Endothelial cell of umbilical vein (primary cell): Measurements from ENCODE around the gene NPDC1. TPM values are rescaled to one million over a fixed set of nuclear protein-coding genes. Genes with fewer than 3 reads are reported as not detected.
A peak's percentile ranks its signal among the peaks of the same experiment; 100 is the strongest.

Source experiments
- BruUV-seq: library from RNA; stranded (reverse); fragments of 400-500 nt; replicated peaks from 2 replicates; lab custom pipeline; 2021; lab: Mats Ljungman, UMichigan
- CTCF ChIA-PET: fragments of 300-600, 350-600 bp; sonication (Branson Sonifier 250); formaldehyde crosslinking; loops from one replicate; lab custom pipeline; 2021; ENCODE audit warnings: antibody characterized with exemption, inconsistent platforms; lab: Charles Lee
- POLR2A ChIA-PET: fragments of 300-600, 350-600 bp; sonication (Branson Sonifier 250); formaldehyde crosslinking; loops from one replicate; lab custom pipeline; 2021; ENCODE audit warnings: antibody characterized with exemption, inconsistent platforms; lab: Charles Lee
- DNase-seq: peaks from one replicate; pipeline ENCODE4 v3.0.0-alpha.2; 2011; ENCODE audit warnings: low read depth, low spot score
- FAIRE-seq: peaks from 2 replicates; lab custom pipeline; 2011; peaks lifted over from hg19 to GRCh38; lab: Jason Lieb, UNC
- H2AFZ ChIP-seq: 2 replicates; pipeline ENCODE4 v1.6.0; 2012; ENCODE audit warnings: low read depth, low read length, control low read depth, inconsistent platforms
- H3K27ac ChIP-seq: 2 replicates; pipeline ENCODE4 v1.5.1; 2011; ENCODE audit warnings: low read depth, mild to moderate bottlenecking, control low read depth, low read length, moderate library complexity; ENCODE audit not compliant: insufficient read depth
- H3K27me3 ChIP-seq, 2 experiments: 2 replicates each; pipeline versions ENCODE4 v1.6.0 to v1.6.1; 2011; ENCODE audit warnings: low read length in 2 of 2, mixed read lengths in 1 of 2; ENCODE audit not compliant: control insufficient read depth in 2 of 2, insufficient read depth in 2 of 2
- H3K36me3 ChIP-seq, 2 experiments: 2 replicates in 1 of 2; 3 replicates in 1 of 2; pipeline ENCODE4 v1.5.1; 2011; ENCODE audit warnings: low read length in 2 of 2, mild to moderate bottlenecking in 1 of 2, moderate library complexity in 1 of 2; ENCODE audit not compliant: control insufficient read depth in 2 of 2, insufficient read depth in 2 of 2; ENCODE audit errors: extremely low read depth in 1 of 2
- H3K4me1 ChIP-seq: 3 replicates; pipeline ENCODE4 v1.5.1; 2011; ENCODE audit warnings: mild to moderate bottlenecking, low read length; ENCODE audit not compliant: control insufficient read depth, insufficient read depth; ENCODE audit errors: extremely low read depth
- H3K4me2 ChIP-seq: 2 replicates; pipeline ENCODE4 v1.6.1; 2011; ENCODE audit warnings: low read length, control low read depth, mixed read lengths; ENCODE audit not compliant: insufficient read depth
- H3K4me3 ChIP-seq, 3 experiments: fragments of 200-600 bp in 1 of 3; sonication (generic), shearing (Covaris generic) in 1 of 3; replicated peaks in 1 of 3; 2 replicates each; pipeline ENCODE4 v1.5.1; 2011 to 2016; ENCODE audit warnings: control low read depth in 3 of 3, low read length in 3 of 3, mild to moderate bottlenecking in 2 of 3, inconsistent platforms in 1 of 3, low read depth in 1 of 3, moderate library complexity in 1 of 3; ENCODE audit not compliant: insufficient read depth in 1 of 3
- H3K79me2 ChIP-seq: 2 replicates; pipeline ENCODE4 v1.6.0; 2012; ENCODE audit warnings: low read length, inconsistent platforms; ENCODE audit not compliant: control insufficient read depth, insufficient read depth
- H3K9ac ChIP-seq: replicated peaks from 2 replicates; pipeline ENCODE3; 2011; ENCODE audit warnings: low read length, control low read depth; ENCODE audit not compliant: insufficient read depth; ENCODE audit errors: extremely low read depth
- H3K9me1 ChIP-seq: replicated peaks from 3 replicates; pipeline ENCODE4 v1.6.0; 2011; ENCODE audit warnings: mild to moderate bottlenecking, low read length; ENCODE audit not compliant: control insufficient read depth, insufficient read depth; ENCODE audit errors: extremely low read depth
- H3K9me3 ChIP-seq: replicated peaks from 2 replicates; pipeline ENCODE4 v1.5.1; 2012; ENCODE audit warnings: low read length, inconsistent platforms; ENCODE audit not compliant: control insufficient read depth, insufficient read depth
- H4K20me1 ChIP-seq: replicated peaks from 2 replicates; pipeline ENCODE3; 2011; ENCODE audit warnings: mild to moderate bottlenecking, low read length; ENCODE audit not compliant: control insufficient read depth, insufficient read depth; ENCODE audit errors: extremely low read depth
- EZH2 ChIP-seq: IDR thresholded peaks from 2 replicates; pipeline ENCODE4 v1.6.1; 2012; ENCODE audit warnings: borderline replicate concordance, low read depth, mild to moderate bottlenecking, moderate library complexity, low read length, inconsistent platforms; ENCODE audit not compliant: severe bottlenecking
- FOS ChIP-seq: IDR thresholded peaks from 2 replicates; pipeline ENCODE4 v1.6.1; 2011; ENCODE audit warnings: mild to moderate bottlenecking, low read length, moderate library complexity, borderline replicate concordance; ENCODE audit not compliant: insufficient read depth
- GATA2 ChIP-seq: IDR thresholded peaks from 2 replicates; pipeline ENCODE4 v1.7.0; 2011; ENCODE audit warnings: low read depth, mild to moderate bottlenecking, moderate library complexity, mixed read lengths, low read length; ENCODE audit not compliant: insufficient read length, insufficient read depth
- JUN ChIP-seq: IDR thresholded peaks from 2 replicates; pipeline ENCODE4 v1.6.1; 2011; ENCODE audit warnings: borderline replicate concordance, low read depth; ENCODE audit not compliant: insufficient read length, insufficient read depth
- MYC ChIP-seq: IDR thresholded peaks from one replicate; pipeline ENCODE4 v1.6.1; 2011; ENCODE audit warnings: mild to moderate bottlenecking, low read depth, low read length
- POLR2A ChIP-seq: IDR thresholded peaks from 2 replicates; pipeline ENCODE4 v1.6.1; 2012; ENCODE audit warnings: low read depth, mild to moderate bottlenecking, control low read depth, low read length
- POLR2AphosphoS5 ChIP-seq: IDR thresholded peaks from 2 replicates; pipeline ENCODE4 v1.6.1; 2012; ENCODE audit warnings: low read depth, mild to moderate bottlenecking, control low read depth, low read length, moderate library complexity; ENCODE audit not compliant: insufficient read depth
- dilution Hi-C: fragments of 300-500 bp; cut with MboI; formaldehyde crosslinking; loops from one replicate; pipeline ENCODE4 v1.15.0; 2019; ENCODE audit warnings: low sequenced_read_pairs; ENCODE audit not compliant: extremely low pct_ligation_motif_present
- intact Hi-C: fragments of 100-400 bp; cut with micrococcal nuclease; formaldehyde crosslinking; loops from one replicate; pipeline ENCODE4 v1.10.0; 2022
- polyA plus RNA-seq, 4 experiments: library from polyadenylated mRNA; depleted of rRNA in 3 of 4; stranded (reverse) in 3 of 4; unstranded in 1 of 4; fragments of >200 nt; gene quantifications; 2 replicates each; pipeline versions ENCODE4 v1.2.1 to v1.2.3, GENCODE V29; 2011 to 2012; ENCODE audit warnings: missing spikeins in 1 of 4
- total RNA-seq: library from RNA; stranded (reverse); gene quantifications from 2 replicates; pipeline ENCODE4 v1.2.3, GENCODE V29; 2021
- TF ChIP-seq, protein P1 (sequence below): IDR thresholded peaks from 2 replicates; pipeline ENCODE4 v1.6.1; 2011; ENCODE audit not compliant: insufficient read depth, insufficient read length
- TF ChIP-seq, protein P2 (sequence below), 2 donors: IDR thresholded peaks; 1 replicate in 1 of 2; 2 replicates in 1 of 2; pipeline ENCODE4 v1.5.1; 2011; ENCODE audit warnings: low read length in 2 of 2, mild to moderate bottlenecking in 2 of 2, moderate library complexity in 2 of 2, control low read depth in 1 of 2, inconsistent platforms in 1 of 2, low read depth in 1 of 2; ENCODE audit not compliant: insufficient read depth in 1 of 2; ENCODE audit errors: extremely low read depth in 1 of 2

NPDC1 gene
- total and polyA plus RNA-seq, 2 donors (not counting 3 experiments of a cell fraction or from before 2014, with no cell fraction given) = 115 to 181 TPM

DNA sequence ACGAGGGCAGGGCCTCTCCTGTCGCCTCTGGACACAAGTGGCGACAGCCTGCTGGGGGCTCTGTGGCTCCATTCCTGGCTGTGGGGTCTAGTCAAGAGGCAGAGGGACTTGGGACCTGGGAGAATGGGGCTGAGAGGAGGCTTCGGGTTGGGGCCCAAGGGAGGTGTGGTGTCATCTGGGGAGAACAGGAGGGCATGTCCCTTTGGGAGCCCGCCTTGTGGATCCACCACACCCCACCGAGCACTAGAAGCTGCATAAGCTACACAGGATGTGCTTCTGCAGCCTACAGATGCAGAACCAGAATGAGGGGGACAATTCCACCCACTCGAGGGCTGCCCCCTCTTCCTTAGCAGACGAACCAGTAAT lies 36.9 kb upstream of the NPDC1 start:
- H3K27me3 ChIP-seq = no peaks in the 10 kb centered on the region
- no TSS peak for BruUV-seq
- no peak overlapping the region for H3K4me2 ChIP-seq
- H3K27ac ChIP-seq = peak overlapping the region; percentile 14
- H3K4me3 ChIP-seq = no peak overlapping the region
- FAIRE-seq = no peak
- no peak overlapping the region for H2AFZ ChIP-seq
- peaks cover 6% of the 10 kb centered on the region for H3K79me2 ChIP-seq
- H3K9me3 ChIP-seq = no peaks in the 10 kb centered on the region
- intact Hi-C loops = no loop called here
- no peaks in the 10 kb centered on the region for H3K9me1 ChIP-seq
- no peaks in the 10 kb centered on the region for H4K20me1 ChIP-seq
- ChIA-PET POLR2A (no interaction called here), CTCF (interaction anchor here (1.1 to 2.8 kb wide), 4 partner anchors 13 to 36 kb away, joined by 4 to 12 read pairs (median 6); partner anchors contain the start of genes NPDC1 and SAPCD2)
- TF ChIP-seq, protein P1, sequence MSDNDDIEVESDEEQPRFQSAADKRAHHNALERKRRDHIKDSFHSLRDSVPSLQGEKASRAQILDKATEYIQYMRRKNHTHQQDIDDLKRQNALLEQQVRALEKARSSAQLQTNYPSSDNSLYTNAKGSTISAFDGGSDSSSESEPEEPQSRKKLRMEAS = no peak
- TF ChIP-seq MYC (no peak), POLR2AphosphoS5 (no peak), FOS (no peak), EZH2 (no peak), POLR2A (no peak), JUN (no peak), GATA2 (no peak)
- TF ChIP-seq, protein P2, sequence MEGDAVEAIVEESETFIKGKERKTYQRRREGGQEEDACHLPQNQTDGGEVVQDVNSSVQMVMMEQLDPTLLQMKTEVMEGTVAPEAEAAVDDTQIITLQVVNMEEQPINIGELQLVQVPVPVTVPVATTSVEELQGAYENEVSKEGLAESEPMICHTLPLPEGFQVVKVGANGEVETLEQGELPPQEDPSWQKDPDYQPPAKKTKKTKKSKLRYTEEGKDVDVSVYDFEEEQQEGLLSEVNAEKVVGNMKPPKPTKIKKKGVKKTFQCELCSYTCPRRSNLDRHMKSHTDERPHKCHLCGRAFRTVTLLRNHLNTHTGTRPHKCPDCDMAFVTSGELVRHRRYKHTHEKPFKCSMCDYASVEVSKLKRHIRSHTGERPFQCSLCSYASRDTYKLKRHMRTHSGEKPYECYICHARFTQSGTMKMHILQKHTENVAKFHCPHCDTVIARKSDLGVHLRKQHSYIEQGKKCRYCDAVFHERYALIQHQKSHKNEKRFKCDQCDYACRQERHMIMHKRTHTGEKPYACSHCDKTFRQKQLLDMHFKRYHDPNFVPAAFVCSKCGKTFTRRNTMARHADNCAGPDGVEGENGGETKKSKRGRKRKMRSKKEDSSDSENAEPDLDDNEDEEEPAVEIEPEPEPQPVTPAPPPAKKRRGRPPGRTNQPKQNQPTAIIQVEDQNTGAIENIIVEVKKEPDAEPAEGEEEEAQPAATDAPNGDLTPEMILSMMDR (IDR thresholded peaks at IDR 0.05; ENCODE audit: extremely low read depth in 1 of 2, insufficient read depth in 1 of 2, low read depth in 1 of 2, low read length in 2 of 2) = no peak
- H3K36me3 ChIP-seq = peaks cover 0 to 32% of the 10 kb centered on the region in 2 experiments
- dilution Hi-C loops = no loop called here
- no peak overlapping the region for H3K9ac ChIP-seq
- DNase-seq = no peak
- H3K4me1 ChIP-seq = peaks cover 32% of the 10 kb centered on the region
